ENCODE measurements around the gene RPS6KA2. TPM values are rescaled to one million over a fixed set of nuclear protein-coding genes. Genes with fewer than 3 reads are reported as not detected.
"Not testable (repeated sequence)": the region's sequence is repeated elsewhere in the genome, so short reads cannot be mapped to it uniquely, and the experiment has no call there.

Gene RPS6KA2
- total and polyA plus RNA-seq, 7 experiments from 2014 or later = 4.5 to 17.1 (median 6.6) TPM

GRCh38 chr6:166394036-166394892, 232.8 kb downstream of the RPS6KA2 start:
- Mint-ChIP-seq H3K27ac (no peak overlapping the region), H3K27me3 (peaks cover 0 to 23% (median 9%) of the 10 kb centered on the region in 5 donors), H3K4me3 (no peak overlapping the region), H3K9me3 (peaks cover 0 to 2% (median 0%) of the 10 kb centered on the region in 11 donors), H3K4me1 (peaks cover 0 to 4% (median 0%) of the 10 kb centered on the region in 7 donors), H3K36me3 (peaks cover 0 to 6% (median 0%) of the 10 kb centered on the region in 5 donors)
- no peak overlapping the region for H3K27ac ChIP-seq (ENCODE audit: low read depth, low read length)
- ATAC-seq = no peak
- H3K4me3 ChIP-seq (ENCODE audit: low read length) = no peak overlapping the region
- intact Hi-C loops (cut with micrococcal nuclease) = no loop called here
- H3K4me1 ChIP-seq (ENCODE audit: control insufficient read depth in 2 of 2, insufficient read depth in 2 of 2, low read length in 2 of 2) = no peaks in the 10 kb centered on the region
- H3K36me3 ChIP-seq (ENCODE audit: control insufficient read depth in 2 of 3, insufficient read depth in 3 of 3, low read length in 3 of 3) = no peaks in the 10 kb centered on the region
- ChIA-PET POLR2A (no interaction called here), CTCF (interaction anchor here (0.6 to 1.2 kb wide), 2 partner anchors 30 to 81 kb away, joined by 3 read pairs; no protein-coding TSS in a partner anchor)
- no peaks in the 10 kb centered on the region for H3K27me3 ChIP-seq (ENCODE audit: control insufficient read depth in 2 of 2, insufficient read depth in 2 of 2, low read length in 2 of 2)
- no peak for DNase-seq
- no peaks in the 10 kb centered on the region for H3K9me3 ChIP-seq (ENCODE audit: control insufficient read depth in 2 of 3, low read length in 3 of 3)

GRCh38 chr6:166393535-166393823, 233.6 kb downstream of the RPS6KA2 start:
- Histone ChIP-seq H3K27me3 (ENCODE audit: control insufficient read depth in 2 of 2, insufficient read depth in 2 of 2, low read length in 2 of 2) (no peaks in the 10 kb centered on the region), H3K4me1 (ENCODE audit: control insufficient read depth in 2 of 2, insufficient read depth in 2 of 2, low read length in 2 of 2) (no peaks in the 10 kb centered on the region), H3K27ac (ENCODE audit: low read depth, low read length) (no peak overlapping the region), H3K9me3 (ENCODE audit: control insufficient read depth in 2 of 3, low read length in 3 of 3) (no peaks in the 10 kb centered on the region), H3K4me3 (ENCODE audit: low read length) (no peak overlapping the region), H3K36me3 (ENCODE audit: control insufficient read depth in 2 of 3, insufficient read depth in 3 of 3, low read length in 3 of 3) (no peaks in the 10 kb centered on the region)
- POLR2A ChIA-PET = interaction anchor here (0.7 kb wide), 1 partner anchor 15 kb away, joined by 4 read pairs; no protein-coding TSS in a partner anchor
- intact Hi-C loops (cut with micrococcal nuclease) = no loop called here
- H3K4me3 Mint-ChIP-seq = no peak overlapping the region
- CTCF ChIA-PET = interaction anchor here (1.1 kb wide), 1 partner anchor 55 kb away, joined by 3 read pairs; no protein-coding TSS in a partner anchor
- H3K27me3 Mint-ChIP-seq = peaks cover 0 to 20% (median 8%) of the 10 kb centered on the region in 5 donors
- peaks cover 0 to 4% (median 1%) of the 10 kb centered on the region in 7 donors for H3K4me1 Mint-ChIP-seq
- no peak for DNase-seq
- ATAC-seq = no peak
- H3K9me3 Mint-ChIP-seq = peaks cover 0 to 2% (median 0%) of the 10 kb centered on the region in 11 donors
- H3K36me3 Mint-ChIP-seq = peaks cover 0 to 6% (median 0%) of the 10 kb centered on the region in 5 donors
- H3K27ac Mint-ChIP-seq = no peak overlapping the region

DNA sequence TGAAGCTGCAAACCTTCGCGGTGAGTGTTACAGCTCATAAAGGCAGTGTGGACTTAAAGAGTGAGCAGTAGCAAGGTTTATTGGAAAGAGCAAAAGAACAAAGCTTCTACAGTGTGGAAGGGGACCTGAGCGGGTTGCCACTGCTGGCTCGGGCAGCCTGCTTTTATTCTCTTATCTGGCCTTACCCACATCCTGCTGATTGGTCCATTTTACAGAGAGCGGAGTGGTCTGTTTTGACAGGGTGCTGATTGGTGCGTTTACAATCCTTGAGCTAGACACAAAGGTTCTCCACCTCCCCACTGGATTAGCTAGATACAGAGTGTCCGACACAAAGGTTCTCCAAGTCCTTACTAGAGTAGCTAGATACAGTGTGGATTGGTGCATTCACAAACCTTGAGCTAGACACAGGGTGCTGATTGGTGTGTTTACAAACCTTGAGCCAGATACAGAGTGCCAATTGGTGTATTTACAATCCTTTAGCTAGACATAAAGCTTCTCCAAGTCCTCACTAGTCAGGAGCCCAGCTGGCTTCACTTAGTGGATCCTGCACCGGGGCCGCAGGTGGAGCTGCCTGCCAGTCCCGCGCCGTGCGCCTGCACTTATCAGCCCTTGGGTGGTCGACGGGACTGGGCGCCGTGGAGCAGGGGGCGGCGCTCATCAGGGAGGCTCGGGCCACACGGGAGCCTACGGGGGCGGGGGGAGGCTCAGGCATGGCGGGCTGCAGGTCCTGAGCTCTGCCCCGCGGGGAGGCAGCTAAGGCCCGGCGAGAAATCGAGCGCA, 234.1 kb downstream of the RPS6KA2 start:
- H3K9me3 Mint-ChIP-seq; H3K27ac ChIP-seq (ENCODE audit: low read depth, low read length); H3K4me3 Mint-ChIP-seq; intact Hi-C loops (cut with micrococcal nuclease); H3K4me3 ChIP-seq (ENCODE audit: low read length); H3K9me3 ChIP-seq (ENCODE audit: control insufficient read depth in 2 of 3, low read length in 3 of 3); H3K4me1 Mint-ChIP-seq; H3K4me1 ChIP-seq (ENCODE audit: control insufficient read depth in 2 of 2, insufficient read depth in 2 of 2, low read length in 2 of 2); ATAC-seq; H3K27ac Mint-ChIP-seq; DNase-seq; H3K36me3 Mint-ChIP-seq; H3K27me3 ChIP-seq (ENCODE audit: control insufficient read depth in 2 of 2, insufficient read depth in 2 of 2, low read length in 2 of 2); H3K36me3 ChIP-seq (ENCODE audit: control insufficient read depth in 2 of 3, insufficient read depth in 3 of 3, low read length in 3 of 3): not testable (repeated sequence)
- POLR2A ChIA-PET = interaction anchor here (0.7 kb wide), 1 partner anchor 14 kb away, joined by 4 read pairs; no protein-coding TSS in a partner anchor
- CTCF ChIA-PET = interaction anchor here (1.1 kb wide), 2 partner anchors 7 to 55 kb away, joined by 3 read pairs; no protein-coding TSS in a partner anchor
- peaks cover 0 to 20% (median 8%) of the 10 kb centered on the region in 5 donors for H3K27me3 Mint-ChIP-seq

GRCh38 chr6:166389119-166389518, 237.9 kb downstream of the RPS6KA2 start:
- H3K4me3 ChIP-seq (ENCODE audit: low read length) = no peak overlapping the region
- no peaks in the 10 kb centered on the region for H3K36me3 ChIP-seq (ENCODE audit: control insufficient read depth in 2 of 3, insufficient read depth in 3 of 3, low read length in 3 of 3)
- no peaks in the 10 kb centered on the region for H3K4me1 ChIP-seq (ENCODE audit: control insufficient read depth in 2 of 2, insufficient read depth in 2 of 2, low read length in 2 of 2)
- Mint-ChIP-seq H3K9me3 (no peaks in the 10 kb centered on the region), H3K27me3 (peaks cover 0 to 20% (median 0%) of the 10 kb centered on the region in 5 donors), H3K36me3 (no peaks in the 10 kb centered on the region), H3K27ac (no peak overlapping the region), H3K4me3 (no peak overlapping the region), H3K4me1 (peaks cover 0 to 5% (median 4%) of the 10 kb centered on the region in 7 donors)
- H3K27me3 ChIP-seq (ENCODE audit: control insufficient read depth in 2 of 2, insufficient read depth in 2 of 2, low read length in 2 of 2) = no peaks in the 10 kb centered on the region
- CTCF ChIA-PET = interaction anchor here (0.9 to 1.5 kb wide), 2 partner anchors 9 to 10 kb away, joined by 3 to 4 read pairs; no protein-coding TSS in a partner anchor
- POLR2A ChIA-PET = no interaction called here
- intact Hi-C loops (cut with micrococcal nuclease) = no loop called here
- no peak for DNase-seq
- no peaks in the 10 kb centered on the region for H3K9me3 ChIP-seq (ENCODE audit: control insufficient read depth in 2 of 3, low read length in 3 of 3)
- no peak for ATAC-seq
- no peak overlapping the region for H3K27ac ChIP-seq (ENCODE audit: low read depth, low read length)

DNA sequence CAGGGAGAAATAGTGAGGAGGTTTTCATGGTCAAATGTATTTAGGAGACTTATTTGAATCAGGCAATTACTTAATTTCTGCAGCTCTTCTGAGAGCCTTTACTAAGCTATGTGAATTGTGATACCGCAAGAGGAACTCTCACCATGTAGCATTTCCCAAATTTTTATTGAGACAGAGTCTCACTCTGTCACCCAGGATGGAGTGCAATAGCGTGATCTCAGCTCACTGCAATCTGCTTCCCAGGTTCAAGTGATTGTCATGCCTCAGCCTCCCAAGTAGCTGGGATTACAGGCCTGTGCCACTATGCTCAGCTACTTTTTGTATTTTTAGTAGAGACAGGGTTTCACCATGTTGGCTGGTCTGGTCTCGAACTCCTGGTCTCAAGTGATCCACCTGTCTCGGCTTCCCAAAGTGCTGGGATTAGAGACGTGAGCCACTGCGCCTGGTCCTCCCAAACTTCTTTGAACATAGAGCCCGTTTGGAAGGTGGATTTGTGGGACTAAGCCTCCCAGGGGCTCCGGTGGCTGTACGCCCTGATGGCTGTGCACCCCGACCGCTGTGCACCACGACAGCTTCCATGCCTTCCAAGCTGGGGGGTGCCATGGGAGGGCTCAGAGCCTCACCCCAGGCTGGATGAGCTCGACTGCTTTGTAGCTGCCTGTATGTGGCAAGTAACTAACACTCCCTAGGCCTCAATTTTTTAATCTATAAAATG, 238.6 kb downstream of the RPS6KA2 start:
- ATAC-seq (no peak), DNase-seq (no peak)
- CTCF ChIA-PET = interaction anchor here (0.9 kb wide), 1 partner anchor 9 kb away, joined by 3 read pairs; no protein-coding TSS in a partner anchor
- Histone ChIP-seq H3K4me3 (ENCODE audit: low read length) (no peak overlapping the region), H3K9me3 (ENCODE audit: control insufficient read depth in 2 of 3, low read length in 3 of 3) (no peaks in the 10 kb centered on the region), H3K27me3 (ENCODE audit: control insufficient read depth in 2 of 2, insufficient read depth in 2 of 2, low read length in 2 of 2) (no peaks in the 10 kb centered on the region), H3K4me1 (ENCODE audit: control insufficient read depth in 2 of 2, insufficient read depth in 2 of 2, low read length in 2 of 2) (no peaks in the 10 kb centered on the region), H3K36me3 (ENCODE audit: control insufficient read depth in 2 of 3, insufficient read depth in 3 of 3, low read length in 3 of 3) (peaks cover 0 to 1% (median 0%) of the 10 kb centered on the region in 3 experiments), H3K27ac (ENCODE audit: low read depth, low read length) (no peak overlapping the region)
- H3K4me1 Mint-ChIP-seq = peaks cover 0 to 11% (median 6%) of the 10 kb centered on the region in 7 donors
- H3K9me3 Mint-ChIP-seq = no peaks in the 10 kb centered on the region
- intact Hi-C loops (cut with micrococcal nuclease) = no loop called here
- peaks cover 0 to 19% (median 0%) of the 10 kb centered on the region in 5 donors for H3K27me3 Mint-ChIP-seq
- POLR2A ChIA-PET = no interaction called here
- H3K27ac Mint-ChIP-seq = no peak overlapping the region
- no peak overlapping the region for H3K4me3 Mint-ChIP-seq
- H3K36me3 Mint-ChIP-seq = no peaks in the 10 kb centered on the region

DNA sequence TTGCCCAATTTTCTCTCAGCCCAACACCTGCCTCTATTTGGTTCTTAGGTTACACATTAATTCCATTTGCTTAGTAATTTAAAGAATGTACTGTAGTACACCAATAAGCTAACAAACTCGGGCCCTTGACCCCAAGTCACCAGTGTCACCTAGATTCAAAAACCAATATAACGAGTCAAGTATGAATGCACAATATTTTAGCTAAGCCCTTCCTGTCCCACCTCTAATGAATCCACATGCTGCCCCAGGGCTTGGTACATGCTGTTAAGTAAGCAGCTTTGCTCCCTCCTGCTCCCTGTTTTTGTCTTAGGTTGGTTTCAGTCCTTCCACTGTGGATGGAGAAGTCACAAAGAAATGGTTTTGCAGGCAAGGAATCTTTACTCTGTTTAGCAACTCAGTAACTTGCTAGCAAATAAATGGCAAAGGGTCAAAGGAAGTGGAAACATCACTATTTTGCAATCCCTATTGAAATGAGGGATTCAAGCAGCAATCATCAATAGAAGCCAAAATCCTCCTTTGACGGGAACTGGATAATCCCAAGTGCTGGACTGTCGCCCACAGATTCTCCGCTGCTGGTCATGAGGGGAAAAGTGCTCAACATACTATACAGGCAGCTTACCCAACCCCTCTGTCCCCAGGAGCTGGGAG, 239.3 kb downstream of the RPS6KA2 start:
- no peak overlapping the region for H3K4me3 ChIP-seq (ENCODE audit: low read length)
- no peaks in the 10 kb centered on the region for H3K9me3 ChIP-seq (ENCODE audit: control insufficient read depth in 2 of 3, low read length in 3 of 3)
- peaks cover 0 to 3% (median 0%) of the 10 kb centered on the region in 3 experiments for H3K36me3 ChIP-seq (ENCODE audit: control insufficient read depth in 2 of 3, insufficient read depth in 3 of 3, low read length in 3 of 3)
- POLR2A ChIA-PET = no interaction called here
- Mint-ChIP-seq H3K36me3 (no peaks in the 10 kb centered on the region), H3K27ac (no peak overlapping the region), H3K4me3 (no peak overlapping the region), H3K9me3 (no peaks in the 10 kb centered on the region), H3K4me1 (peaks cover 0 to 11% (median 7%) of the 10 kb centered on the region in 7 donors), H3K27me3 (peaks cover 0 to 19% (median 0%) of the 10 kb centered on the region in 5 donors)
- intact Hi-C loops (cut with micrococcal nuclease) = no loop called here
- ATAC-seq (no peak), DNase-seq (no peak)
- no peaks in the 10 kb centered on the region for H3K27me3 ChIP-seq (ENCODE audit: control insufficient read depth in 2 of 2, insufficient read depth in 2 of 2, low read length in 2 of 2)
- H3K27ac ChIP-seq (ENCODE audit: low read depth, low read length) = no peak overlapping the region
- CTCF ChIA-PET = no interaction called here
- H3K4me1 ChIP-seq (ENCODE audit: control insufficient read depth in 2 of 2, insufficient read depth in 2 of 2, low read length in 2 of 2) = no peaks in the 10 kb centered on the region
